Nephron progenitor cell (in vitro differentiated cells): ENCODE measurements around the gene IFNG-AS1.

ENCODE experiments used
- DNase-seq: peaks from one replicate; pipeline ENCODE4 v3.0.0; 2021
- H3K27ac Mint-ChIP-seq: 2 replicates; pipeline ENCODE4 v1.8.0; 2021; ENCODE audit warnings: mild to moderate bottlenecking, moderate library complexity, mixed read lengths
- H3K27me3 Mint-ChIP-seq: 2 replicates; pipeline ENCODE4 v1.8.0; 2021; ENCODE audit warnings: mild to moderate bottlenecking, low read depth, mixed read lengths; ENCODE audit not compliant: poor library complexity
- H3K36me3 Mint-ChIP-seq: 2 replicates; pipeline ENCODE4 v1.8.0; 2021; ENCODE audit warnings: low read depth, mixed read lengths
- H3K4me1 Mint-ChIP-seq: 2 replicates; pipeline ENCODE4 v1.8.0; 2021; ENCODE audit warnings: mixed read lengths
- H3K4me3 Mint-ChIP-seq: 2 replicates; pipeline ENCODE4 v1.8.0; 2021; ENCODE audit warnings: mild to moderate bottlenecking, moderate library complexity, mixed read lengths
- H3K9me3 Mint-ChIP-seq: 2 replicates; pipeline ENCODE4 v1.8.0; 2021; ENCODE audit warnings: mild to moderate bottlenecking, moderate library complexity, mixed read lengths
- CTCF ChIP-seq: fragments of 200-600 bp; sonication (generic); IDR thresholded peaks from 2 replicates; pipeline ENCODE4 v1.5.0; 2021; ENCODE audit warnings: antibody characterized with exemption

The IFNG-AS1 gene

DNA sequence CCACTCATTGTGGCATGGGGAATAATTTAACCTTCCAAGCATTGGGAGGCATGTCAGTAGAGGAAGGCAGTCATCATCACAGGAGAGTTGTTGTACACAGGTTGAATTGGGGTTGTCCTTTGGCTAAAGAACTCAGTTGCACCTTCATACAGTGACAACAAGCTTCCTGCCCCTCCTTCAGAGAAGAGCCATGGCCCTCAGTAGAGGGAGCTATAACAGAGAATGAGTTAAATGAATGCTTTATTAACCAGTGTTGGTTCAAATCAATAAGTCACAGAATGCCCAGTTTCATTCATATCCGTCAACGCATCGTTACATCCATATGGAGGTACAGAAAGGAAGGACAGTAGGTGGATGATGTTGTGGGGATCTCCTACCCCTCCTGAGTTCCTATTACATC is 4.8 kb downstream of the IFNG-AS1 start:
- H3K27me3 Mint-ChIP-seq, result peaks cover 4% of the 10 kb centered on the region
- no peak for TF ChIP-seq CTCF
- H3K4me1 Mint-ChIP-seq, result peaks cover 8% of the 10 kb centered on the region
- H3K4me3 Mint-ChIP-seq, result no peak overlapping the region
- no peak for DNase-seq
- no peaks in the 10 kb centered on the region for H3K9me3 Mint-ChIP-seq
- no peaks in the 10 kb centered on the region for H3K36me3 Mint-ChIP-seq
- H3K27ac Mint-ChIP-seq, result no peak overlapping the region

DNA sequence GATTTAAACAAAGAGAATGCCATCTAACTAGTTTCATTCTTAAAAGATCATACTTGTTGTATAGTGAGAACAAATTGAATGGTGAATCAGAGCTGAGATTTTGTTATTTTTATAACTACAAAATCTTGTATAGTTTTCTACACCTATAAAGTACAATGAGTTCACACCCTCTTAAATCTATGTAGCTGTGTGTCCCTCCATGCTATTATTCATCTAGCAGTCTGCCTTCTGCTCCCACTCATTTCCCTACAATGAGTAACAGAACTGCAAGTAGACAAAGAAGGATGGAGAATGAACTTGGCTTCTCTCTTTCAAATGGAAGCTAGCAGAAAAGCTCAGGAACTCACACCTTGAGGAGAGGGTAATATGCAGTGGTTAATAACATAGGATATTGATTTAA is 7.1 kb downstream of the IFNG-AS1 start:
- no peak for DNase-seq
- no peaks in the 10 kb centered on the region for H3K36me3 Mint-ChIP-seq
- peaks cover 4% of the 10 kb centered on the region for H3K27me3 Mint-ChIP-seq
- no peak for TF ChIP-seq CTCF
- no peaks in the 10 kb centered on the region for H3K4me1 Mint-ChIP-seq
- H3K9me3 Mint-ChIP-seq, result no peaks in the 10 kb centered on the region
- H3K4me3 Mint-ChIP-seq, result no peak overlapping the region
- H3K27ac Mint-ChIP-seq, result no peak overlapping the region

DNA sequence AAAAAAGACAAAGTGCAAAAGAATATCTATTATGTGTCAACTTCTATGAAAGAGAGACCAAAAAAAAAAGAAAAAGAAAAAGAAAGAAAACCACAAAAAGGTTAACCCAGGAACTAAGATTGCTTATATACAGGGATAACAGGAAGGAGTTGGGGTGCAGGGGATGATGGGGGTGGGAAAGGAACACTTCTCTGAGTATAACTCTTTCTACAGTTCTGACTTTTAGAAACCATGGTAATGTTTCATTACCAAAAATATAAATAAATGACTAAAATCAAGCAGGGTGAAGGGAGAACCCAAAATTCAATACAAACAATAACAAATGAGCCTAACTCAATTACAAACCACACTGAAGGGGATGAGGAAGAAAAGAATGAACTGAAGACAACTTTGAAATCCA is 9.1 kb downstream of the IFNG-AS1 start:
- DNase-seq, result no peak
- Mint-ChIP-seq H3K36me3 (no peaks in the 10 kb centered on the region), H3K9me3 (no peaks in the 10 kb centered on the region), H3K27me3 (no peaks in the 10 kb centered on the region), H3K4me3 (no peak overlapping the region), H3K27ac (no peak overlapping the region), H3K4me1 (no peaks in the 10 kb centered on the region)
- TF ChIP-seq CTCF, result no peak

GRCh38 chr12:67999244-67999643 is 10.0 kb downstream of the IFNG-AS1 start:
- Mint-ChIP-seq H3K4me1 (no peaks in the 10 kb centered on the region), H3K36me3 (peaks cover 3% of the 10 kb centered on the region), H3K4me3 (no peak overlapping the region), H3K9me3 (peaks cover 5% of the 10 kb centered on the region), H3K27ac (no peak overlapping the region), H3K27me3 (no peaks in the 10 kb centered on the region)
- DNase-seq, result no peak
- no peak for TF ChIP-seq CTCF

DNA sequence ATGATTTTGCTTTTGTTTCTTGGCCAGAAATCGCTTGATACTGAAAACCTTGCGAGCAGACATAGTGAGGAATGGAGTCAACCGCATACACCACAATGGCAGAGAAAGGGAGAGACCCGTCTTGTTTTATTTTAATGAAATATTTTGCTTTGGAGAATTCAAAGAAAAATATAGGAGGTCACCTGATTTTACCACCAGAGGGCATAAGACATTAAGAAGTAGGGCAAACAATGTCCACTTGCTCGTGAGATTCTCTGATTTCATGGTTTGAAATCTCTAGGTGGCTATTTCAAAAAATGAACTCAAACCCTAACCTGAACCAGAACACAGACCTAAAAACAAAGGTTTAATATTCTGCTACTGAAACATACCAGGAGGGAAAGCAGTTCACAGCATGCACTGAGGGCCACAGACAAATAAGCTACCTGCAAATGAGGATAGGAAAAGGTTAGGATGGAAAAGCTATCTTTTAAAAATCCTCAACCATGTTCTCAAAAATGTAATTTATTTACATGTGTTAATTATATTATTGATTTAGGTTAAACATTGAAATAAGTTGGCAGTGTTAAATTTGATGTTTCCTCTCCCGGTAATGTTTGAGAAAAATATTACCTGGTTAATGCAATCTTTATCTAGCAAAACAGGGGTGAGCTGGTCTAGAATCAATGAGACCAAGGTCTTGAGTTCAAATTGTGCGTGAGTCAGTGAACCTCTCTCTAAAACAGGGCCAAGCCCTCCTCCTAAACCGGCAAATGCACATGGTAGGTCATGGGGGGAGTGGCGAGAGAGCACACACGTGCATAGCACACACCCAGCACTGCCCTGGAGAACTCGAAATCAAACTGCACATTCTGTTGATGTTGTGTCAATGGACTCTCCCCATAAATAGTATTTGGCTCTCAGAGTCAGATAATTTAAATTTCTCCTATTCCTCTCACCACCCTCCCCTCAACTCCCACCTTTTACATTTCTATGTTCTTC is 12.5 kb downstream of the IFNG-AS1 start:
- no peak for DNase-seq
- H3K27ac Mint-ChIP-seq, result no peak overlapping the region
- H3K4me3 Mint-ChIP-seq, result no peak overlapping the region

More for the DNA sequence above, 12.5 kb downstream of the IFNG-AS1 start:
- TF ChIP-seq CTCF, result peak; percentile 45
- Mint-ChIP-seq H3K4me1 (no peaks in the 10 kb centered on the region), H3K27me3 (no peaks in the 10 kb centered on the region), H3K36me3 (peaks cover 10% of the 10 kb centered on the region), H3K9me3 (peaks cover 12% of the 10 kb centered on the region)
